Activated CD8-positive, alpha-beta memory T cell treated with anti-CD3 and anti-CD28 coated beads, Interleukin-2, amount 50 U/mL, for 4 hours (primary cell): ENCODE results near the gene SHISA6.

ENCODE experiments used
- DNase-seq: peaks from one replicate; pipeline ENCODE4 v3.0.0-alpha.2; 2020

The SHISA6 gene

GRCh38 chr17:11610999-11611566 is 370.1 kb downstream of the SHISA6 start:
- DNase-seq: no peak

- no peak for DNase-seq
Observed at GRCh38 chr17:11612956-11613355, 371.9 kb downstream of the SHISA6 start.
